OCI-LY1 (cell line): ENCODE results near the gene ZNF467.

Source experiments
- H2AFZ ChIP-seq: fragments of 200-600 bp; sonication (generic), shearing (Covaris generic); 2 replicates; pipeline ENCODE4 v1.6.0; 2014; ENCODE audit warnings: antibody characterized with exemption, mild to moderate bottlenecking, low read length
- H3F3A ChIP-seq: fragments of 200-600 bp; sonication (generic), shearing (Covaris generic); 2 replicates; pipeline ENCODE4 v1.6.0; 2014; ENCODE audit warnings: mild to moderate bottlenecking, antibody characterized with exemption, low read length, moderate library complexity; ENCODE audit not compliant: insufficient read depth
- H3K27ac ChIP-seq: fragments of 200-600 bp; sonication (generic); 2 replicates; pipeline ENCODE4 v1.5.1; 2014; ENCODE audit warnings: low read length, mixed run types, mild to moderate bottlenecking, low read depth; ENCODE audit not compliant: poor library complexity, severe bottlenecking
- H3K27me3 ChIP-seq: fragments of 200-600 bp; sonication (generic); 2 replicates; pipeline ENCODE4 v1.6.0; 2014; ENCODE audit warnings: antibody characterized with exemption, mild to moderate bottlenecking, low read length, moderate library complexity; ENCODE audit not compliant: insufficient read depth
- H3K36me3 ChIP-seq: fragments of 200-600 bp; sonication (generic); 2 replicates; pipeline ENCODE4 v1.6.1; 2014; ENCODE audit warnings: mild to moderate bottlenecking, antibody characterized with exemption, low read length, moderate library complexity, mixed read lengths; ENCODE audit not compliant: insufficient read depth
- H3K4me1 ChIP-seq: fragments of 200-600 bp; sonication (generic); 2 replicates; pipeline ENCODE4 v1.5.1; 2014; ENCODE audit warnings: mild to moderate bottlenecking, low read length, moderate library complexity; ENCODE audit not compliant: insufficient read depth, severe bottlenecking
- H3K4me2 ChIP-seq: fragments of 200-600 bp; sonication (generic), shearing (Covaris generic); 2 replicates; pipeline ENCODE4 v1.6.1; 2014; ENCODE audit warnings: low read length
- H3K4me3 ChIP-seq: fragments of 200-600 bp; sonication (generic); 2 replicates; pipeline ENCODE4 v1.5.1; 2014; ENCODE audit warnings: low read length, low read depth, mild to moderate bottlenecking, mixed read lengths; ENCODE audit not compliant: poor library complexity, severe bottlenecking
- H3K79me2 ChIP-seq: fragments of 200-600 bp; shearing (Covaris generic); 2 replicates; pipeline ENCODE4 v1.6.1; 2016; ENCODE audit warnings: mixed run types, low read length, mixed read lengths; ENCODE audit not compliant: insufficient read depth
- H3K9ac ChIP-seq: fragments of 200-600 bp; sonication (generic), shearing (Covaris generic); 2 replicates; pipeline ENCODE4 v1.6.1; 2014; ENCODE audit warnings: mild to moderate bottlenecking, low read length, mixed read lengths
- H3K9me2 ChIP-seq: fragments of 200-600 bp; sonication (generic), shearing (Covaris generic); 2 replicates; pipeline ENCODE4 v1.6.1; 2014; ENCODE audit warnings: low read depth, mild to moderate bottlenecking, low read length, mixed read lengths
- H3K9me3 ChIP-seq: fragments of 200-600 bp; shearing (Covaris generic); 2 replicates; pipeline ENCODE4 v1.6.1; 2014; ENCODE audit warnings: low read length, mixed read lengths
- H4K20me1 ChIP-seq: fragments of 200-600 bp; sonication (generic), shearing (Covaris generic); 2 replicates; pipeline ENCODE4 v1.6.0; 2016; ENCODE audit warnings: mild to moderate bottlenecking, low read length; ENCODE audit not compliant: insufficient read depth
- EZH2 ChIP-seq: fragments of 200-600 bp; sonication (generic), shearing (Covaris generic); IDR thresholded peaks from 2 replicates; pipeline ENCODE4 v1.8.0; 2017; ENCODE audit warnings: borderline replicate concordance, mixed run types, mild to moderate bottlenecking, antibody characterized with exemption, low read length, moderate library complexity, mixed read lengths
- TF ChIP-seq, protein P1 (sequence below): fragments of 200-600 bp; sonication (generic), shearing (Covaris generic); IDR thresholded peaks from 2 replicates; pipeline ENCODE4 v1.5.1; 2017; ENCODE audit warnings: mild to moderate bottlenecking, antibody characterized with exemption, low read length, moderate library complexity, mixed read lengths

The ZNF467 gene

DNA sequence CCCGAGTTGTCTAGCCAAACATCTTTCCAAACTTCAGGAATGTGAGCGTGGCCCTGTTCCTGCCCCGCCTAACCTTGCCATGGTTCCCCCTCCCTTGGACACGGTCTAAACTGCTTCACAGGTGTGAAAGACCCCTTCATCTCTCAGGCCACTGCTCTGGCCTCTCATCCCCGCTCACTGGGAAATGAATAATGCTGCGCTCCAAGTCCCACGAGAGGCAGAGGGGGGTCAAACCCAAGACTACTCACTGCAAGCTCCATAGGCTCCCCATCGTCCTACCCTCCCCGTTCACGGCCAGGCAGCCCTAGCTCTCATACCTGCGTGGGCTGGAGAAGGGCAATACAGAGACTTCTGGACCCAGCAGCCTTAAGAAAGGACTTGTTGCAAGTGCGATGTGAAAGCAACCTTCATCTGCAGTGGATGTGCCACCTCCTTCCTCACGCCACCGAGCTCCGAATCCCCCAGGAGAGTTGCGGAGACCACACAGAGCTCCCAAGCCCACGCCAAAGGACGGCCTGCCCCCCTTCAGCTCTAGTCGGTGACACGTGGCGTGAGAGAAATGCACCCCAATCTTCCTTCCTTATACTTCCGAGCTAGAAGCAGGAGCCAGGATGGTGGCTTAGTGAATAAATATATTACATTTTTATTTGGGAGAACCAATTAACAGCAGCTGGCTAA lies 9.7 kb downstream of the ZNF467 start:
- no peaks in the 10 kb centered on the region for H3K27me3 ChIP-seq
- no peak overlapping the region for H3K4me2 ChIP-seq
- H3K9me3 ChIP-seq = no peaks in the 10 kb centered on the region
- H4K20me1 ChIP-seq = no peaks in the 10 kb centered on the region
- no peaks in the 10 kb centered on the region for H3K9me2 ChIP-seq
- H3K4me3 ChIP-seq = no peak overlapping the region
- H3F3A ChIP-seq = no peaks in the 10 kb centered on the region
- H3K9ac ChIP-seq = no peak overlapping the region
- H3K36me3 ChIP-seq = no peaks in the 10 kb centered on the region
- H2AFZ ChIP-seq = no peak overlapping the region
- no peak overlapping the region for H3K27ac ChIP-seq
- no peak for TF ChIP-seq EZH2
- TF ChIP-seq, protein P1, sequence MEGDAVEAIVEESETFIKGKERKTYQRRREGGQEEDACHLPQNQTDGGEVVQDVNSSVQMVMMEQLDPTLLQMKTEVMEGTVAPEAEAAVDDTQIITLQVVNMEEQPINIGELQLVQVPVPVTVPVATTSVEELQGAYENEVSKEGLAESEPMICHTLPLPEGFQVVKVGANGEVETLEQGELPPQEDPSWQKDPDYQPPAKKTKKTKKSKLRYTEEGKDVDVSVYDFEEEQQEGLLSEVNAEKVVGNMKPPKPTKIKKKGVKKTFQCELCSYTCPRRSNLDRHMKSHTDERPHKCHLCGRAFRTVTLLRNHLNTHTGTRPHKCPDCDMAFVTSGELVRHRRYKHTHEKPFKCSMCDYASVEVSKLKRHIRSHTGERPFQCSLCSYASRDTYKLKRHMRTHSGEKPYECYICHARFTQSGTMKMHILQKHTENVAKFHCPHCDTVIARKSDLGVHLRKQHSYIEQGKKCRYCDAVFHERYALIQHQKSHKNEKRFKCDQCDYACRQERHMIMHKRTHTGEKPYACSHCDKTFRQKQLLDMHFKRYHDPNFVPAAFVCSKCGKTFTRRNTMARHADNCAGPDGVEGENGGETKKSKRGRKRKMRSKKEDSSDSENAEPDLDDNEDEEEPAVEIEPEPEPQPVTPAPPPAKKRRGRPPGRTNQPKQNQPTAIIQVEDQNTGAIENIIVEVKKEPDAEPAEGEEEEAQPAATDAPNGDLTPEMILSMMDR = no peak
- no peaks in the 10 kb centered on the region for H3K4me1 ChIP-seq
- no peaks in the 10 kb centered on the region for H3K79me2 ChIP-seq

- H3K79me2 ChIP-seq = no peaks in the 10 kb centered on the region
- no peaks in the 10 kb centered on the region for H3K9me3 ChIP-seq
- H3K4me2 ChIP-seq = no peak overlapping the region
- H2AFZ ChIP-seq = no peak overlapping the region
- H3K9me2 ChIP-seq = no peaks in the 10 kb centered on the region
- H3K4me3 ChIP-seq = no peak overlapping the region
- TF ChIP-seq, protein P1 = no peak
- no peak for TF ChIP-seq EZH2
- no peaks in the 10 kb centered on the region for H4K20me1 ChIP-seq
- H3K4me1 ChIP-seq = no peaks in the 10 kb centered on the region
- H3K9ac ChIP-seq = no peak overlapping the region
- no peaks in the 10 kb centered on the region for H3K36me3 ChIP-seq
- H3F3A ChIP-seq = no peaks in the 10 kb centered on the region
- no peak overlapping the region for H3K27ac ChIP-seq
- H3K27me3 ChIP-seq = no peaks in the 10 kb centered on the region
These were observed 10.8 kb downstream of the ZNF467 start for GRCh38 chr7:149762610-149763009.

GRCh38 chr7:149762089-149762488 lies 11.3 kb downstream of the ZNF467 start:
- Histone ChIP-seq H3K9me3 (no peaks in the 10 kb centered on the region), H2AFZ (no peak overlapping the region), H3K9me2 (no peaks in the 10 kb centered on the region), H3K4me1 (no peaks in the 10 kb centered on the region), H3F3A (no peaks in the 10 kb centered on the region), H3K27ac (no peak overlapping the region), H3K4me2 (no peak overlapping the region), H3K79me2 (no peaks in the 10 kb centered on the region), H3K27me3 (0 out of 2 replicates have a peak, but pooled peaks cover under 1% of the 10 kb centered on the region), H3K4me3 (no peak overlapping the region), H4K20me1 (no peaks in the 10 kb centered on the region), H3K36me3 (no peaks in the 10 kb centered on the region), H3K9ac (no peak overlapping the region)
- TF ChIP-seq, protein P1 = no peak
- TF ChIP-seq EZH2 = no peak
